Pancreas (tissue), 10 donors: ENCODE data around the gene OGFOD2. TPM values are rescaled to one million over a fixed set of nuclear protein-coding genes. Genes with fewer than 3 reads are reported as not detected.
A peak's percentile ranks its signal among the peaks of the same experiment; 100 is the strongest.

Experiments used
- ATAC-seq, 4 donors: fragments of 200-7000 bp; cut with Tn5 transposase; one replicate each; pipeline versions ENCODE4 v1.8.0 to v1.9.1; 2020; ENCODE audit warnings: mild to moderate bottlenecking in 4 of 4, moderate library complexity in 4 of 4
- DNase-seq, 6 donors: peaks; one replicate each; pipeline ENCODE4 v3.0.0-alpha.2; 2020
- FAIRE-seq: peaks from 2 replicates; lab custom pipeline; 2012; peaks lifted over from hg19 to GRCh38; lab: Jason Lieb, UNC
- H3K27ac ChIP-seq, 4 donors: fragments of 200-600 bp; sonication (generic); 1 replicate in 3 of 4; 2 replicates in 1 of 4; pipeline versions ENCODE4 v1.5.0 to v1.8.0; 2020
- H3K27me3 ChIP-seq, 4 donors: fragments of 200-600 bp; one replicate each; pipeline ENCODE4 v1.8.0; 2021
- H3K36me3 ChIP-seq, 3 donors: fragments of 200-600 bp; sonication (generic) in 1 of 3; one replicate each; pipeline versions ENCODE4 v1.5.0 to v1.8.0; 2020 to 2021
- H3K4me1 ChIP-seq, 3 donors: fragments of 200-600 bp; one replicate each; pipeline ENCODE4 v1.8.0; 2021
- H3K4me3 ChIP-seq, 4 donors: fragments of 200-600 bp; sonication (generic) in 2 of 4; one replicate each; pipeline versions ENCODE4 v1.5.0 to v1.8.0; 2020 to 2021
- H3K9me3 ChIP-seq, 4 donors: fragments of 200-600 bp; one replicate each; pipeline ENCODE4 v1.8.0; 2021
- CTCF ChIP-seq, 4 donors: fragments of 200-600 bp; sonication (generic) in 3 of 4; IDR thresholded peaks; one replicate each; pipeline versions ENCODE4 v1.5.0 to v1.8.0; 2021; ENCODE audit warnings: antibody characterized with exemption in 4 of 4
- WGBS, 2 donors: extraction: QIAGEN DNeasy Blood & Tissue Kit; methylation state at CpG; one replicate each; pipeline ENCODE4 v1.1.7; 2013; 5-methylcytosine and 5-hydroxymethylcytosine counted together
- intact Hi-C, 3 donors: fragments of 100-400 bp; cut with DNase I; formaldehyde crosslinking; loops; one replicate each; pipeline versions ENCODE4 v1.11.1 to v1.14.2; 2022
- polyA plus RNA-seq, 2 donors: library from polyadenylated mRNA; stranded (reverse); fragments of 200-250 nt; gene quantifications; one replicate each; pipeline ENCODE4 v1.2.3, GENCODE V29; 2013
- total RNA-seq, 6 donors: library from RNA; stranded (reverse); fragmentation: NEBNext Ultra II Directional in 4 of 6; extraction: Animal tissue kit (Norgen Biotek cat#: 25700) in 4 of 6; gene quantifications; one replicate each; pipeline versions ENCODE4 v1.2.1 to v1.2.4, GENCODE V29; 2021 to 2023
- donor health status: healthy with polysubstance abuse.
- donor health status: DM: no; HTN: no; CAD: no; lungs with moderate emphysema.
- donor health status: DM: no; HTN: no; CAD: no.
- donor health status: control.
- donor health status: control.
- donor health status: Bipolar disorder and iron deficiency.
- donor health status: DM: yes; HTN: yes; CAD: no.
- donor health status: DM: no; HTN: no; CAD: no.
- donor health status: DM: no; HTN: no; CAD: no.
- donor health status: DM: yes; HTN: yes; CAD: no.

OGFOD2 gene
- total and polyA plus RNA-seq, 8 donors: 12.9 to 30.9 (median 18.4) TPM

DNA sequence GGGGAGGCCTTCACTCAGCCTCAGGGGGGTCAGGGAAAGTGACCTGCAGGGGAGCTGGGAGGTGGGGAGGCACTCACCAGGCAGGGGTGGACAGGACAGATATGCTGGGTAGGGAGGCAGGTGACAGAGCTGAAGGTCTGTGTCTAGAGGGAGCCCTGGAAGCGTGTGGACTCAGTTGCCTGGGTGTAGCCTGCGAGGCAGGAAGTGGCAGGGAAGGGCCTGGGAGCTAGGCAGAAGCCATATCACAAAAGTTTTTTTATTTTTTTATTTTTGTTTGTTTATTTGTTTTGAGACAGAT, 44.7 kb downstream of the OGFOD2 start:
- Histone ChIP-seq H3K36me3 (no peaks in the 10 kb centered on the region), H3K4me3 (no peak overlapping the region), H3K27ac (no peak overlapping the region), H3K27me3 (no peaks in the 10 kb centered on the region), H3K9me3 (no peaks in the 10 kb centered on the region), H3K4me1 (no peaks in the 10 kb centered on the region)
- ATAC-seq: no peak
- peak in 1 of 6 donors; percentile 19 for DNase-seq
- no peak for FAIRE-seq
- TF ChIP-seq CTCF (IDR thresholded peaks at IDR 0.05): no peak
- 92 to 93% methylated on average over 2 of the region's 2 CpGs for WGBS, 2 donors
- intact Hi-C loops: no loop called here

DNA sequence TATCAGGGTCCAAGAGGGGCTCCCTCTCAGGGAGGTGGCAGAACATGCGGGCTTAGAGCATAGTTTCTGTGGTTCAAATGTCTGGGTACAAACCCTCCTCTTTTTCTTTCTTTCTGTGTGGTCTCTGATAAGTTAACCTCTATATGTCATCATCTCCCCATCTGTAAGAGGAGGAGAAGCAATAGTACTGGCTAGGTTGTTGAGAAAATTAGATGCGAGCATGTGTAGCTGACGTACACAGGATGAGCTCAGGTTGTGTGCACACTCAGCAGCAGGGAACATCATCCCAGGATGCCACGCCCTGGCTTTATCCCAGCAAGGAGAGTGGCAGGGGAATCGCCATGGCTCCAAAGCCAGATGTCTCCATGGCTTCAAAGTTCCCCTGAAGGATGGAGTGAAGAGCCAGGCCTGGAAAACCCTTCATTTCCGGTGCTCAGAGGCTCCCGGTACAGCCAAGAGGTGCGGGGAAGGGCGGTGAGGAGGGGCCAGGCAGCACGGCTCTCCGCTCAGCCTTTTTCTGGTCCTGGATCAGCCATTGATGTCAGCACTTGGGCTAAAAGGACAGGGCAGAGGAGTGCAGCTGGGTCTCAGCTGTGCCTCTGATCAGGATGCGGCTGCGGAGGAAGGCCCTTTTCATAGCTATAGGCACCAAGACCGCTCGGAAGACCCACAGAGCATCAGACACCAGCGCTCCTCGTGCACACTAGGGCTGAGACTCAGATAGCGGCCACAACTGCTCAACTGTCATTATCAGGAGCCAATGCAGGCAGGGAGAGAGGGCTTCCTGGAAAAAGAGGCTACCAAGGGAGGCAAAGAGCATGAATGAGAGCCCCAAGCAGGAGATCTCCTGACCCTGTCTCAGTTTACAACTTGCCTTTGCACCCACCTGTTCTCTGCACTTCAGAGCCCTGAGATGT, 46.9 kb downstream of the OGFOD2 start:
- intact Hi-C loops: no loop called here
- no peaks in the 10 kb centered on the region for H3K4me1 ChIP-seq
- no peaks in the 10 kb centered on the region for H3K36me3 ChIP-seq
- no peaks in the 10 kb centered on the region for H3K27me3 ChIP-seq
- peak in 1 of 6 donors; percentile 18 for DNase-seq
- ATAC-seq: no peak
- WGBS, 2 donors: 89 to 90% methylated on average over 18 of the region's 18 CpGs
- no peaks in the 10 kb centered on the region for H3K9me3 ChIP-seq
- no peak overlapping the region for H3K4me3 ChIP-seq
- no peak overlapping the region for H3K27ac ChIP-seq
- no peak for FAIRE-seq
- no peak for TF ChIP-seq CTCF (IDR thresholded peaks at IDR 0.05)

GRCh38 chr12:123022846-123023245, 47.8 kb downstream of the OGFOD2 start:
- TF ChIP-seq CTCF (IDR thresholded peaks at IDR 0.05): no peak
- Histone ChIP-seq H3K9me3 (no peaks in the 10 kb centered on the region), H3K36me3 (no peaks in the 10 kb centered on the region), H3K4me1 (no peaks in the 10 kb centered on the region), H3K27me3 (no peaks in the 10 kb centered on the region), H3K27ac (no peak overlapping the region), H3K4me3 (no peak overlapping the region)
- intact Hi-C loops: no loop called here
- no peak for ATAC-seq
- 91 to 94% methylated on average over 5 of the region's 5 CpGs for WGBS, 2 donors
- no peak for FAIRE-seq
- peak in 1 of 6 donors; percentile 33 for DNase-seq

DNA sequence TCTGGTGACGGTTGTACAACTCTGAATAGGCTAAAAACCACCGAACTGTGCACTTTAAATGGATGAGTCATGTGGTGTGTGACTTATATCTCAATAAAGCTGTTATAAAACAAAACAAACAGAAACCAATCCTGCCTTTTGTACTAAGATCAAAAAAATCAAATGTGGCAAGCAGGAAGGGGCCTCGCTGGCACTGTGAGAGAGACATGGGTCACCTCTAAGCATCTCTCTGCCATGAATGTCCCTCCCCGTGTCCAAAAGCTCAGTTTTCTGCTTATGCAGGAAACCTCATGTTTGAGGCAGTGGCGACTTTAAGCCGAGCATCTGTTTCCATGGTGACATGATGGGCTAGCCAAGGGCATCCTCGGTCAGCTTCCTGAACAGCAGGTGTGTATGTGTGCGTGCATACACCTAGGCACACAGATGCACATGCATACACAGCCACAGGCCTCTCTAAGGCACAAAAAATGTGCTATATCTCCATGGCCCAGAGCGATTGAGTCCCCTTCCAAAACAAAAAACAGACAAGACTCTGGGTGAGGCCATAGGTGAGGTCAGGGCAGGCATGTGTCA, 49.9 kb downstream of the OGFOD2 start:
- no peaks in the 10 kb centered on the region for H3K27me3 ChIP-seq
- DNase-seq: peak in 1 of 6 donors; percentile 6
- intact Hi-C loops: no loop called here
- no peak overlapping the region for H3K4me3 ChIP-seq
- H3K27ac ChIP-seq: no peak overlapping the region
- FAIRE-seq: no peak
- TF ChIP-seq CTCF (IDR thresholded peaks at IDR 0.05): no peak
- no peaks in the 10 kb centered on the region for H3K9me3 ChIP-seq
- no peaks in the 10 kb centered on the region for H3K4me1 ChIP-seq
- H3K36me3 ChIP-seq: no peaks in the 10 kb centered on the region
- 76 to 84% methylated on average over 9 of the region's 9 CpGs for WGBS, 2 donors
- ATAC-seq: peak in 1 of 4 donors; percentile 23
